Measurements from ENCODE around the gene PTCH2. TPM values are rescaled to one million over a fixed set of nuclear protein-coding genes. Genes with fewer than 3 reads are reported as not detected.
"Not testable (repeated sequence)": the region's sequence is repeated elsewhere in the genome, so short reads cannot be mapped to it uniquely, and the experiment has no call there.

The PTCH2 gene
- total RNA-seq, 1 experiment from 2014 or later = 0.42 TPM

DNA sequence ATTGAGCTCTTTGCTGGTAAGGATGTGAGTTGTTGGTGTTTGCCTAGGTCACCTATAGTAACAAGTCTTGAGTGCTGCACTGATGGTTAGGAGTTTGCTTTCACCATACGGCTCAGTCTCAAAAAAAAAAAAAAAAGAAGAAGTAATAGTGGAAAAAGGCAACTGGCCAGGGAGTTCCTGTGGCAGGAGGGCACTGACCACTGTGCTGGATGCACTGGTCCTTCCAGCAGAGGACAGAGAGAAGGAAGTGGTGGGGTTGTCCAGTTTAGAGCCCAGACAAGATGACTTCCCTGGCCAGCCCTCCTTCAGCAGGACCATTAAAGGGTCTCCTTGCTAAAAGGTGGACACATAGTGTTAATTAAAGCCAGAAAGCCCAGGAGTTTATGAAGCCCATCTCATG is 11.9 kb upstream of the PTCH2 start:
- Histone ChIP-seq H3K27me3 (ENCODE audit: control insufficient read depth, insufficient read depth, low read length) (no peaks in the 10 kb centered on the region), H3K36me3 (replicated peaks; ENCODE audit: control insufficient read depth, insufficient read depth, low read length) (peaks cover 4% of the 10 kb centered on the region), H3K4me3 (ENCODE audit: insufficient read depth, low read depth, low read length) (no peak overlapping the region)
- no peak for DNase-seq

DNA sequence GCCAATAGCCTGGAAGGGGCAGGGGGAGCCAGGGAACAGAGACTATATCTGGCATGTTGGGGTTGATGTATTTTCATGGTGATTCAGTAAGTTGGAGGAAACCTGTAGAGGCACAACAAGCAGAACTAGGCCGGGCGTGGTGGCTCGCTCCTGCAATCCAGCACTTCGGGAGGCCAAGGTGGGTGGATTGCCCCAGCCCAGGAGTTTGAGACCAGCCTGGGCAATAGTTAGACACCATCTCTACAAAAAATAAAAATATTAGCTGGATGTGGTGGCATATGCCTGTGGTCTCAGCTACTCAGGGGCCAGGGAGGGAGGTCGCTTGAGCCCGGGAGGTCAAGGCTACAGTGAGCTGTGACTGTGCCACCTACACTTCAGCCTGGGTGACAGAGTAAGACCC is 10.1 kb upstream of the PTCH2 start:
- Histone ChIP-seq H3K4me3 (ENCODE audit: insufficient read depth, low read depth, low read length) (no peak overlapping the region), H3K27me3 (ENCODE audit: control insufficient read depth, insufficient read depth, low read length) (no peaks in the 10 kb centered on the region), H3K36me3 (replicated peaks; ENCODE audit: control insufficient read depth, insufficient read depth, low read length) (peaks cover 4% of the 10 kb centered on the region)
- DNase-seq = no peak

DNA sequence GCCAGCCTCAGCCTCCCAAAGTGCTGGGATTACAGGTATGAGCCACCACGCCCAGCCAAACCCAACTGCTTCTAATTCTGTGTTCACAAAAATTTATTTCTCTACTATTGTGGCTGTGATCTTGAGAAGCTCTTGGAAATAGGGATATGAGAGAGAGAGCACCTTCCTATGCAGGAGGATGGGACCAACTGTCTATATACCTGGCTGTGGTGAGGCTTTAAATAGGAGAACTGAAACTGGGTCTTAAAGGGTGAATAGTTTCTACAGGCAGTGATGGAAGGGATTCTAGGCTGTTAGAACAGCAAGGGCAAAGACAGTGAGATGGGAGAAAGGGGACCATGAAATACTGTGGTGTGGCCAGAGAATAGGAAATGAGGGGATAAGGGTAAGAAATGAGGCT is 8.3 kb upstream of the PTCH2 start:
- no peak overlapping the region for H3K4me3 ChIP-seq (ENCODE audit: insufficient read depth, low read depth, low read length)
- H3K36me3 ChIP-seq (replicated peaks; ENCODE audit: control insufficient read depth, insufficient read depth, low read length) = peaks cover 4% of the 10 kb centered on the region
- DNase-seq = no peak
- H3K27me3 ChIP-seq (ENCODE audit: control insufficient read depth, insufficient read depth, low read length) = no peaks in the 10 kb centered on the region

DNA sequence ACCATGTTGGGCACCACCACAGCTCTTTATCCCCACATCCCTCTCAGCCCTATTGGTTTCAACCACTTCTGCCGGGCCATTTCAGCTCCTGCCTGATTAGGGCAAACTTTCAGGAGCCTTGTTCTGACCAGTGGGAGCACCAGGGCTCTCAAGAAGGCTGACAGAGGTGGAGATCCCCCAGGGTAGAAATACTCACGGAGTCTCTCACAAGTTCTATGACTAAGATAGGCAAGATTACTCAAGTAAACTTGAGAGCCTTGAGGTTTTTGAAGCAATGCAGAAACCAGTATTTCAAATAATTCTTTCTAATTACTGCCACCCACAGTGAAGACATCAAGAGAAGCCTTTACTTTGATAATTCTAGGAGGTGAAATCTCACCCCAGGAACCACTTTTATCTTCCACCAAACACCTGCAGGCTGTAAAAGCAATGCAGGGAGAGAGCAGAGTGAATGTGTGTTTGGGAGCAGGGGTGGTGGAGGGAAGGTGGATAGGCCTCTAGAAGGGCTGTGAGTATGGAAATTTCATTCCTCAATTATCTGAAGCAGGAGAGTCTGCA is 6.6 kb upstream of the PTCH2 start:
- Histone ChIP-seq H3K4me3 (ENCODE audit: insufficient read depth, low read depth, low read length) (no peak overlapping the region), H3K36me3 (replicated peaks; ENCODE audit: control insufficient read depth, insufficient read depth, low read length) (peaks cover 3% of the 10 kb centered on the region; the same call in 1 of the 2 replicates), H3K27me3 (ENCODE audit: control insufficient read depth, insufficient read depth, low read length) (no peaks in the 10 kb centered on the region)
- DNase-seq = no peak

DNA sequence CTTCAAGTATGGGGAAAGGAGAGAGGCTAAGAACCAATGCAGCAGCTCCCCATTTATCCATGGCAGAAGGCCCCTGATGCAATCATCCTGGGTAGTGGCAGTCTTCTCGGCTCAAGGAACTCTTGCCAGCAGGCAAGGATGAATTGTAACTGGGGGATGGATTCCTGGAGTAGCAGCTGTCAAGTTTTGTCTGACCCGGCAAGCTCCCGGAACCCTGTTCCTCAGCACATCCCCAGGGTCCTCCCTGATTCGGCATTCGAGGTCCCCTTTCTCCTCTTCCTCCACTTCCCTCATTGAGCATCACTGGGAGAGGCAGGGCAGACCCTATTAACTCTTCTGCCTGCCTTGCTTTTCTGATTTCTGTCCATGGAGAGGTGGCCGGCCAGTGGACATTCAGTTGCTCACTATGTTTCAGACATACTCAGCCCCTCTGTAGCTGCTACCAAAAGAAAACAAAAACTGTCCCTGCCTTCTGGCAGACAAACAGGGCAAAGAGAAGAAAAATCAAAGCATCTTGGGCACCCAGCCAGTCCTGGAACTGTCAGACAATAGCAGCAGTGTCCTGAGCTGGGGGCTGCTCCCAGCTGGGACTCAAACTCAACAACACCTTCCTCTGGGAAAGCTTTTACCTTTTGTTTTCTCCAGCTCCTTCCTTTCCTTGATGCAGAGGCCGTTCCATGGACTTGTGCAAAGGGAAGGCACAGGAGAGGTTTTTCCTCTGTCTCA is 5.6 kb upstream of the PTCH2 start:
- Histone ChIP-seq H3K4me3 (ENCODE audit: insufficient read depth, low read depth, low read length) (no peak overlapping the region), H3K36me3 (replicated peaks; ENCODE audit: control insufficient read depth, insufficient read depth, low read length) (peaks cover 3% of the 10 kb centered on the region; the same call in 1 of the 2 replicates), H3K27me3 (ENCODE audit: control insufficient read depth, insufficient read depth, low read length) (no peaks in the 10 kb centered on the region)
- no peak for DNase-seq

DNA sequence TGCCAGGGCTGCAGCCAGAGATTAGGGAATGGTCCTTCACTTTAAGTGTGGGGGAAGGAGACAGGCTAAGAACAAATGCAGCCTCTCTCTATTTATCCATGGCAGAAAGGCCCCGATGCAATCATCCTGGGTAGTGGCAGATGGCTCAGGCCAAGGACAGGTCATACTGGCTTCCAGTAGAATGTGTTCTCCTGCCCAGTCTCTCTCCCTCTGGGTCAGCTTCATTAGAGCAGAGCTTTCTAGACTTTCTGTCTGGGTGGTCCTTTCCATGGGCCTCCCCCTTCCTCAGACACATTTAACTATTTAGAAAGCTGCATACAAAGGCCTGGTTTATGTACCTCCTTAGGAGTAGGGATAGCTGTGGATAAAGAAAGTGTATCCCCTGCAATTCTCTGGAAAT is 4.8 kb upstream of the PTCH2 start:
- no peak overlapping the region for H3K4me3 ChIP-seq (ENCODE audit: insufficient read depth, low read depth, low read length)
- no peak for DNase-seq
- peaks cover 1% of the 10 kb centered on the region; the same call in 1 of the 2 replicates for H3K36me3 ChIP-seq (replicated peaks; ENCODE audit: control insufficient read depth, insufficient read depth, low read length)
- H3K27me3 ChIP-seq (ENCODE audit: control insufficient read depth, insufficient read depth, low read length) = peaks cover 2% of the 10 kb centered on the region; the same call in 1 of the 2 replicates

DNA sequence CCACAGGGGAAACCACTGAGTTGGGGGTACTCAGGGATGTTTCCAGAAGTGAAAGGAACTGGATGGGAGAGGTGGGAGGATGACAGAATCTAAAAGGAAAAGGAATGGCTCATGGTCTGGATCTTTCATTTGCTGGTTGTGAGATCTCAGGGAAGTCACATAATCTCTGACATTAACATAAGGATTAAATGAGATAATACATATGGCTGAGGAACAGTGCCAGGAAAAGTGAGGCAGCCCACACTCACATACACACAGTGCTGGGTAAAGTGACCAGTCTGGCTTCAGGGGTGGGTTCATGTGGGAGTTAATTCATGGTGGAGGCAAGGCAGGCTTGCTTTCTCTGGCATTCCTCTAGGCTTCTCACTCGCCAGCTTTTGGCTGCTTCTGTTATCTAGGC is 3.9 kb upstream of the PTCH2 start:
- Histone ChIP-seq H3K4me3 (ENCODE audit: insufficient read depth, low read depth, low read length) (no peak overlapping the region), H3K36me3 (replicated peaks; ENCODE audit: control insufficient read depth, insufficient read depth, low read length) (peaks cover 1% of the 10 kb centered on the region; the same call in 1 of the 2 replicates), H3K27me3 (ENCODE audit: control insufficient read depth, insufficient read depth, low read length) (peaks cover 7% of the 10 kb centered on the region; the same call in 1 of the 2 replicates)
- DNase-seq = no peak

DNA sequence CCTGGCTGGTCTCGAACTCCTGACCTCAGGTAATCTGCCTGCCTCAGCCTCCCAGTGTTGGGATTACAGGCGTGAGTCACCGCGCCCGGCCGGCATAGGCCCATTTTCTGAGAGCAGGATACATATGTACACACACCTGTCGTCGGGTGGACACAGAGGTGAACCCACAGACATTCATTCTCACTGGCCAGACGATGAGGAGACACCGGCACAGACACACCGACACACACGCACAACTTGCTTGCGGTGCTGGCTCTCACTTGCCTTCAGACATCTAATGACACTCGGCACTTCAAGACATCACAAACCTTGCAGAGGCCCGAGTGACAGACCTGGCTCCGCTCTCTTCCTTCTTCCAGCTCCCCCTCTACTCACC is 579 bp downstream of the PTCH2 start:
- no peak for DNase-seq
- peak overlapping the region; percentile 64 for H3K4me3 ChIP-seq (ENCODE audit: insufficient read depth, low read depth, low read length)
- H3K27me3 ChIP-seq (ENCODE audit: control insufficient read depth, insufficient read depth, low read length) = peaks cover 10% of the 10 kb centered on the region
- no peaks in the 10 kb centered on the region for H3K36me3 ChIP-seq (replicated peaks; ENCODE audit: control insufficient read depth, insufficient read depth, low read length)

DNA sequence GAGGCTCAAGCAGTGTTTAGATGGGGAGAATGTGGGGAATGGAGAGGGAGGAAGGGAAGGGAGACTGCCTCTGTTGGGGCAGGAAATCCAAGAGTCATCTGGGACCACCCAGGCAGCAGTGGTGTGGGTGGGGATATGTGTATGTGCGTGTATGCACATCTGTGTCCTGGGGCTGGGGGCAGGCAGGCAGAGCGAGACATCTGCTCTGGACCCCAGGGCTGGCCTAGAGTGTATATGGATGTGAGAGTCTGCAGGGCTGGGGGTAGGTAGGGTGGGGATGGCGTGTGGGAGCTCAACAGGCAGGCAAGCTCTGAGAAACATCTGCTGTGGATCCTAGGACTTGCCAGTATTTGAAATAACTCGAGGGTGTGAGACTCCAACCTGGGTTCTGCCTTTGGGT is 3.5 kb downstream of the PTCH2 start:
- no peaks in the 10 kb centered on the region for H3K36me3 ChIP-seq (replicated peaks; ENCODE audit: control insufficient read depth, insufficient read depth, low read length)
- DNase-seq = no peak
- H3K4me3 ChIP-seq (ENCODE audit: insufficient read depth, low read depth, low read length) = no peak overlapping the region
- peaks cover 10% of the 10 kb centered on the region for H3K27me3 ChIP-seq (ENCODE audit: control insufficient read depth, insufficient read depth, low read length)

DNA sequence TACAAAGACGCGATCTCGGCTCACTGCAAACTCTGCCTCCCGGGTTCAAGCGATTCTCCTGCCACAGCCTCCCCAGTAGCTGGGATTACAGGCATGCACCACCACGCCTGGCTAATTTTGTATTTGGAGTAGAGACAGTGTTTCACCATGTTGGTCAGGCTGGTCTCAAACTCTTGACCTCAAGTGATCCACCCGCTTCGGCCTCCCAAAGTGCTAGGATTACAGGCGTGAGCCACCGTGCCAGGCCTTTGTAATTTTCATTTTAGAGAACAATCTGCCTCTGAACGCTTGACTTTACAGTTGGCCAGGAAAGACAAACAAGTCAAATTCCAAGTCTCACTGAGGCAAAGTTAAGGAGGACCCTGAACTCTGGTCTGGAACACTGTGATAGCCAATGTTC is 4.8 kb downstream of the PTCH2 start:
- not testable (repeated sequence) for H3K36me3 ChIP-seq (replicated peaks; ENCODE audit: control insufficient read depth, insufficient read depth, low read length); DNase-seq; H3K4me3 ChIP-seq (ENCODE audit: insufficient read depth, low read depth, low read length)
- H3K27me3 ChIP-seq (ENCODE audit: control insufficient read depth, insufficient read depth, low read length) = peaks cover 10% of the 10 kb centered on the region

DNA sequence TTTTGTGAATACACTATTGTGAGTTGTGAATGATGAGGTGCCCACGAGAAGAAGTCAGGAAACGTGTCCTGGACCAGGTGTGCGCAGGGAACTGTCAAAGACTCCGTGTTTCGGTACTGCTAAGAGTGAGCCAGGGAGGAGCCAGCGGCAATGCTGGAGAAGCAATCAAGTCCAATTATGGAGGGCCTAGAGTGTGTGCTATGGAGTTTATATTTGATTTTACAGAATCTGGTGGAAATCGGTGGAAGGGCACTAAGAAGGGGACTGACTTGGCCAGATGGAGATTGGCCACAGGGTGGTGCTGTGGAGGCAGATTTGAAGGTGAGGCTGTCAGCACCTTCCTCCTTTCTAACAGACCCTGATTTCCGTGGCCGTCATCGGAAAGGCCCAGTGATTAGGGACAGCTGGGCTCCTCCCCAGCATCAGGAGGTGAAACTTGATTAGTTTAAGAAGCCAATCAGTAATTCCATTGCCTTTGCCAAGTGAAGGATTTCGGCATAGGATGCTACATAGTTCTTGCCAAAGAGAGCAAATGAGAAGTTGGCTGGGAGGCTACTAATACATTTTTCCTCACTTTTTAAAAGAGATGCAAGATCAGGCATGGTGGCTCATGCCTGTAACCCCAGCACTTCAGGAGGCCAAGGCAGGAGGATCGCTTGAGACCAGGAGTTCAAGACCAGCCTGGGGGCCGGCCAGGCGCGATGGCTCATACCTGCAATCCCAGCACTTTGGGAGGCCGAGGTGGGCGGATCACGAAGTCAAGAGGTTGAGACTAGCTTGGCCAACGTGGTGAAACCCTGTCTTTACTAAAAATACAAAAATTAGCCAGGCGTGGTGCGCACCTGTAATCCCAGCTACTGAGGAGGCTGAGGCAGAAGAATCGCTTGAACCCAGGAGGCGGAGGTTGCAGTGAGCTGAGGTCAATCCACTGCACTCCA is 7.0 kb downstream of the PTCH2 start:
- Histone ChIP-seq H3K4me3 (ENCODE audit: insufficient read depth, low read depth, low read length) (no peak overlapping the region), H3K36me3 (replicated peaks; ENCODE audit: control insufficient read depth, insufficient read depth, low read length) (no peaks in the 10 kb centered on the region), H3K27me3 (ENCODE audit: control insufficient read depth, insufficient read depth, low read length) (no peaks in the 10 kb centered on the region)
- peak; percentile 89 for DNase-seq

DNA sequence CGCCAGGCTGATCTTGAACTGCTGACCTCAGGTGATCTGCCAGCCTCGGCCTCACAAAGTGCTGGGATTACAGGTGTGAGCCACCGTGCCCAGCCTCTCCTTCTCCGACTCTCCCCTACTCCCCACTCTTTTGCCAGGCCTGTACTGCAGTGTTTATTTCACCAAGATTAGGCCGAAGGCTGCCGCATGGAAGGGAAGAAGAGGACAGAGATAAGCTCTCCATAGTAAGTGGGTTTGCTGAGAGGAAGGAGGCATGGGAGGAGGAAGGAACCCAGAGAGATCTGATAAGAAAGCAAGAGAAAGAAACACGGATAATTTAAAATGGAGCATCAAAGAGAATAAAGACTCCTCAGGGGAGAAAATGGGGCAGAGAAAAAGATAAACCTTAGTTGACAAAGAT is 8.7 kb downstream of the PTCH2 start:
- no peak overlapping the region for H3K4me3 ChIP-seq (ENCODE audit: insufficient read depth, low read depth, low read length)
- no peaks in the 10 kb centered on the region for H3K27me3 ChIP-seq (ENCODE audit: control insufficient read depth, insufficient read depth, low read length)
- no peaks in the 10 kb centered on the region for H3K36me3 ChIP-seq (replicated peaks; ENCODE audit: control insufficient read depth, insufficient read depth, low read length)
- DNase-seq = no peak

DNA sequence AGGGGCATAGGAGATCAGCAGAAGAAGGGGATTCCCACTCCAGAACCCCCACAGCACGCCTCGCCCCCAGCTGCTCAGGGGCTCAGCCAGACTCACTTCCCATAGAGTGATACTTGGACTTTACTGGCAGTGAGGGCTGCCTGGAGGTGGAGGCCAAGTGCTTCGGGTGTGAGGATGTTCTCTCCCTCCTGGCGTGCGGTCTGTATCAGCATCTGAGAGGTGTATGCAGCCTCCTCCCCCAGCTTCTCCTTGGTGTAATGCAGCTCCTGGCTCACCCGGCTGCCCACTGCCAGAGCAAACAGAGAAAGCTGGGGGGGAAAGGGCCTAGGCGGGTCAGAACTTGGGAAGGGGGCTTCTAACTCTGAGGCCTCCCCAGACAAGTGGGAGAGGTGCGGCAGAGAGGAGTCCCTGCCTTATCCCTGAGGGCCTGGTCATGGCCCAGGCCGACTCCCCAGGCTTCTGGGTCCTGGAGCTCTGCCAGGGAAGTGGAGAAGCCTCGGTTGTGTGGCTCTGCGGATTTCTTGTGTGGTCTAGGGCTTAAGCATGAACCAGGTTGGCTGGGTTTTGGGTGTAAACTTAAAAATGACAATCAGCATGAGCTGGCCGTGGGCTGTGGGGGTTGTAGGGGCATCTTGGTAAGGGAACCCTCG is 10.9 kb downstream of the PTCH2 start:
- Histone ChIP-seq H3K27me3 (ENCODE audit: control insufficient read depth, insufficient read depth, low read length) (no peaks in the 10 kb centered on the region), H3K36me3 (replicated peaks; ENCODE audit: control insufficient read depth, insufficient read depth, low read length) (no peaks in the 10 kb centered on the region), H3K4me3 (ENCODE audit: insufficient read depth, low read depth, low read length) (no peak overlapping the region)
- peak; percentile 66 for DNase-seq

DNA sequence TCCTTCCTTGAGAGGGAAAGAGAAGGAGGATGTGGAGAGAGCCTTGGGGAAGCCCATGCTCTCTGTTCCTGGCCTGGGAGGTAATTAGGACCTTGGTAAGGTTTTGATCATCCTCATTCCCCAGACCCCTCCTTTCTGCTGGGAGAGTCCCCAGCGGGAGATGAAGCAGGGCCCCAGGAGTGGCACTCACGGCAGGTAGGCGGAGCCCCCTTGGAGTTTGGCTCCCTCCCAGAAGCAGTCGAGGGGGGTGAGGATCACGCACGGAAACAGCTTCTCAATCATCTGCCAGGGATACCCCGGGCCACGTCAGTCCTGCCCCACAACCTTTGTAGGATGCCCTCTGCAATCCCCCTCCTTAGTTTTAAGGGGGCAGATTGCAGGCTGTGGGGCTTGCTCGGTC is 11.5 kb downstream of the PTCH2 start:
- Histone ChIP-seq H3K36me3 (replicated peaks; ENCODE audit: control insufficient read depth, insufficient read depth, low read length) (no peaks in the 10 kb centered on the region), H3K4me3 (ENCODE audit: insufficient read depth, low read depth, low read length) (no peak overlapping the region), H3K27me3 (ENCODE audit: control insufficient read depth, insufficient read depth, low read length) (no peaks in the 10 kb centered on the region)
- DNase-seq = peak; percentile 57

All from H7 (cell line).